ENCODE results near the gene ANKRD63. TPM values are rescaled to one million over a fixed set of nuclear protein-coding genes. Genes with fewer than 3 reads are reported as not detected.

The ANKRD63 gene
- polyA plus RNA-seq (ENCODE audit: insufficient read length in 12 of 12) = under 1 TPM in 3 of 12 donors, not detected in 9; 0.14 to 0.45 (median 0.36) TPM
- long read RNA-seq, donor 1 = 0 reads
- long read RNA-seq, donor 2 = 0 reads
- long read RNA-seq, donor 3 = 0 reads
- long read RNA-seq, donor 4 = 0 reads
- long read RNA-seq, donor 5, partial matches to known transcripts = 0 of 1 reads
- long read RNA-seq, donor 5, other reads (novel, unspliced or antisense) = 0 of 1 reads
- long read RNA-seq, donor 6 = 0 reads
- long read RNA-seq, donor 7 = 0 reads
- long read RNA-seq, donor 8, partial matches to known transcripts = 0 of 1 reads
- long read RNA-seq, donor 8, other reads (novel, unspliced or antisense) = 0 of 1 reads
- long read RNA-seq, donor 9 = 0 reads
- long read RNA-seq, donor 10 = 0 reads
- long read RNA-seq, donor 11 = 0 reads

GRCh38 chr15:40282869-40283614, at the start of gene ANKRD63:
ANKRD63 (minus strand) TSS chr15:40283064; CDS start chr15:40282586, 478 bp downstream.
- DNase-seq = no peak

GRCh38 chr15:40332113-40332781, 49.4 kb upstream of the ANKRD63 start:
- no peak for DNase-seq

GRCh38 chr15:40331637-40332036, 48.8 kb upstream of the ANKRD63 start:
- no peak for DNase-seq

GRCh38 chr15:40331026-40331425, 48.2 kb upstream of the ANKRD63 start:
- DNase-seq = no peak

GRCh38 chr15:40330368-40330836, 47.5 kb upstream of the ANKRD63 start:
- no peak for DNase-seq

- DNase-seq = no peak
Measured at GRCh38 chr15:40329804-40330203, 46.9 kb upstream of the ANKRD63 start.

GRCh38 chr15:40328751-40329150, 45.9 kb upstream of the ANKRD63 start:
- DNase-seq = no peak

- DNase-seq = no peak
Measured at GRCh38 chr15:40328176-40328575, 45.3 kb upstream of the ANKRD63 start.

GRCh38 chr15:40327457-40327856, 44.6 kb upstream of the ANKRD63 start:
- no peak for DNase-seq

GRCh38 chr15:40325700-40326099, 42.8 kb upstream of the ANKRD63 start:
- DNase-seq = no peak

GRCh38 chr15:40325188-40325587, 42.3 kb upstream of the ANKRD63 start:
- no peak for DNase-seq

- DNase-seq = no peak
Measured at GRCh38 chr15:40323953-40324937, 41.4 kb upstream of the ANKRD63 start.

GRCh38 chr15:40323239-40323952, 40.5 kb upstream of the ANKRD63 start, which contains the start of gene INAFM2:
INAFM2 (plus strand) TSS chr15:40323692; CDS start chr15:40324056, 364 bp downstream.
- peak; percentile 92 for DNase-seq

- no peak for DNase-seq
Measured at GRCh38 chr15:40322531-40323238, 39.8 kb upstream of the ANKRD63 start.

- DNase-seq = no peak
Measured at GRCh38 chr15:40320931-40321371, 38.1 kb upstream of the ANKRD63 start.

- DNase-seq = no peak
Measured at GRCh38 chr15:40320409-40320808, 37.5 kb upstream of the ANKRD63 start.

- DNase-seq = no peak
Measured at GRCh38 chr15:40317580-40317979, 34.7 kb upstream of the ANKRD63 start.

GRCh38 chr15:40316931-40317330, 34.1 kb upstream of the ANKRD63 start:
- DNase-seq = no peak

- DNase-seq = no peak
Measured at GRCh38 chr15:40314723-40315276, 31.9 kb upstream of the ANKRD63 start.
